Naive thymus-derived CD4-positive, alpha-beta T cell (primary cell): ENCODE measurements around the gene EPB41L3. TPM values are rescaled to one million over a fixed set of nuclear protein-coding genes. Genes with fewer than 3 reads are reported as not detected.

Source experiments
- ATAC-seq: fragments of 150-1000 bp; cut with Tn5 transposase; 2 replicates; pipeline ENCODE4 v1.10.0; 2021; ENCODE audit warnings: mild to moderate bottlenecking, moderate library complexity
- CTCF ChIA-PET: fragments of 350-600 bp; sonication (Branson Sonifier 250); formaldehyde crosslinking; loops from one replicate; lab custom pipeline; 2021; ENCODE audit warnings: antibody characterized with exemption; lab: Charles Lee
- POLR2A ChIA-PET: fragments of 350-600 bp; sonication (Branson Sonifier 250); formaldehyde crosslinking; loops from one replicate; lab custom pipeline; 2021; ENCODE audit warnings: antibody characterized with exemption, inconsistent platforms; lab: Charles Lee
- DNase-seq, 9 donors: peaks; one replicate each; pipeline versions ENCODE4 v3.0.0 to v3.0.0-alpha.2; 2020 to 2022; ENCODE audit warnings: mixed read lengths in 1 of 9
- H3K27ac ChIP-seq: one replicate; pipeline ENCODE4 v1.7.0; 2013; ENCODE audit warnings: mild to moderate bottlenecking, low read depth, low read length, moderate library complexity
- H3K27me3 ChIP-seq, 2 donors: one replicate each; pipeline ENCODE4 v1.7.0; 2013; ENCODE audit warnings: low read length in 2 of 2, mild to moderate bottlenecking in 2 of 2, moderate library complexity in 2 of 2; ENCODE audit not compliant: control insufficient read depth in 2 of 2, insufficient read depth in 2 of 2
- H3K36me3 ChIP-seq, 3 experiments: 1 replicate in 2 of 3; 2 replicates in 1 of 3; pipeline ENCODE4 v1.7.0; 2013; ENCODE audit warnings: low read length in 3 of 3, mild to moderate bottlenecking in 3 of 3, moderate library complexity in 1 of 3; ENCODE audit not compliant: insufficient read depth in 3 of 3, control insufficient read depth in 2 of 3
- H3K4me1 ChIP-seq, 2 donors: one replicate each; pipeline ENCODE4 v1.7.0; 2013; ENCODE audit warnings: low read length in 2 of 2, mild to moderate bottlenecking in 2 of 2, moderate library complexity in 1 of 2; ENCODE audit not compliant: control insufficient read depth in 2 of 2, insufficient read depth in 2 of 2
- H3K4me3 ChIP-seq: 2 replicates; pipeline ENCODE4 v1.7.0; 2013; ENCODE audit warnings: mild to moderate bottlenecking, low read length
- H3K9me3 ChIP-seq, 3 experiments: 1 replicate in 2 of 3; 2 replicates in 1 of 3; pipeline ENCODE4 v1.7.0; 2013; ENCODE audit warnings: low read length in 3 of 3; ENCODE audit not compliant: control insufficient read depth in 2 of 3
- H3K27ac Mint-ChIP-seq, 9 donors: one replicate each; pipeline ENCODE4 v1.8.0; 2020 to 2022; ENCODE audit warnings: mixed read lengths in 9 of 9, mild to moderate bottlenecking in 8 of 9, moderate library complexity in 5 of 9, inconsistent platforms in 2 of 9
- H3K27me3 Mint-ChIP-seq, 5 donors: one replicate each; pipeline ENCODE4 v1.8.0; 2021 to 2022; ENCODE audit warnings: mixed read lengths in 5 of 5, mild to moderate bottlenecking in 1 of 5
- H3K36me3 Mint-ChIP-seq, 5 donors: one replicate each; pipeline ENCODE4 v1.8.0; 2020 to 2022; ENCODE audit warnings: mixed read lengths in 5 of 5, mild to moderate bottlenecking in 3 of 5, inconsistent platforms in 1 of 5
- H3K4me1 Mint-ChIP-seq, 7 donors: one replicate each; pipeline ENCODE4 v1.8.0; 2020 to 2022; ENCODE audit warnings: mixed read lengths in 7 of 7, mild to moderate bottlenecking in 3 of 7, inconsistent platforms in 1 of 7
- H3K4me3 Mint-ChIP-seq, 10 donors: one replicate each; pipeline ENCODE4 v1.8.0; 2020 to 2022; ENCODE audit warnings: mild to moderate bottlenecking in 10 of 10, mixed read lengths in 10 of 10, moderate library complexity in 6 of 10, inconsistent platforms in 2 of 10
- H3K9me3 Mint-ChIP-seq, 11 donors: one replicate each; pipeline ENCODE4 v1.8.0; 2020 to 2022; ENCODE audit warnings: mixed read lengths in 11 of 11, mild to moderate bottlenecking in 4 of 11, inconsistent platforms in 1 of 11, moderate library complexity in 1 of 11
- intact Hi-C, 2 donors: fragments of 100-400 bp; cut with micrococcal nuclease; formaldehyde crosslinking; loops; one replicate each; pipeline ENCODE4 v1.15.1; 2023
- polyA plus RNA-seq, 2 donors: library from polyadenylated mRNA; unstranded; fragments of 300-500 nt; fragmentation: Illumina TruSeq; gene quantifications; one replicate each; pipeline ENCODE4 v1.2.3, GENCODE V29; 2021
- total RNA-seq, 6 experiments: library from RNA in 5 of 6; stranded (reverse) in 5 of 6; gene quantifications; 1 replicate in 5 of 6; 2 replicates in 1 of 6; pipeline ENCODE4 v1.2.3 and lab custom pipeline; 2021 to 2026

Gene EPB41L3
- total and polyA plus RNA-seq, 7 experiments from 2014 or later: 1.5 to 35.5 (median 12.5) TPM

DNA sequence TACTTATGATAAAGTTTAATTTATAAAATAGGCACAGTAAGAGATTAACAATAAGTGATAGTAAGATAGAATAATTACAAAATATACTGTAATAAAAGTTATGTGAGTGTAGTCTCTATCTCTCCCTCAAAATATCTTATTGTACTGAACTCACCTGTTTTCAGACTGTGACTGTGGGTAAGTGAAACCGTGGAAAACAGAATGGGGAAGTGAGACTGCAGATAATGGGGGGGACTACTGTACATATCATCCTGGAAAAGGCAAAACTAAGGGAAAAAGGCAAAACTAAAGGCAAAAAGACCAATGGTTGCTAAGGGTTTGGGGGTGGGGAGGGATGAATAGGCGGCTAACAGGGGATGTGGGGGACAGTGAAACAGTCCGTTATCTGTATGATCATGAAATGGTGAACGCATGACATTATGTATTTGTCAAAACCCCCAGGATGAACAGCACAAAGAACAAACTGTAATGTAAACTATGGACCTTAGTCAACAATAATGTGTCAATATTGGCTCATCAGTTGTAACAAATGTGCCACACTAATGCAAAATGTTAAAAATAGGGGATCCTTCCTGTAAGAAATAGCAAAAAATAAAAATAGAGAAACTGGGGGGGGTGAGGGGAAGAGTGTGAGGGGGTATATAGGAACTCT lies 93.8 kb downstream of the EPB41L3 start:
- Mint-ChIP-seq H3K4me1 (peaks cover 0 to 5% (median 0%) of the 10 kb centered on the region in 7 donors), H3K9me3 (no peaks in the 10 kb centered on the region), H3K27ac (no peak overlapping the region), H3K36me3 (peaks cover 0 to 3% (median 0%) of the 10 kb centered on the region in 5 donors), H3K4me3 (no peak overlapping the region), H3K27me3 (peaks cover 0 to 2% (median 0%) of the 10 kb centered on the region in 5 donors)
- H3K4me3 ChIP-seq: no peak overlapping the region
- ATAC-seq (no peak), DNase-seq (no peak)
- POLR2A ChIA-PET: no interaction called here
- H3K27me3 ChIP-seq: no peaks in the 10 kb centered on the region
- CTCF ChIA-PET: no interaction called here
- no peak overlapping the region for H3K27ac ChIP-seq
- H3K36me3 ChIP-seq: no peaks in the 10 kb centered on the region
- intact Hi-C loops: loop anchor here (10.0 kb wide), 2 partner anchors 155 to 185 kb away; partner anchors contain the start of gene ZBTB14 (in 1 of the 2)
- H3K9me3 ChIP-seq: no peaks in the 10 kb centered on the region
- H3K4me1 ChIP-seq: no peaks in the 10 kb centered on the region

DNA sequence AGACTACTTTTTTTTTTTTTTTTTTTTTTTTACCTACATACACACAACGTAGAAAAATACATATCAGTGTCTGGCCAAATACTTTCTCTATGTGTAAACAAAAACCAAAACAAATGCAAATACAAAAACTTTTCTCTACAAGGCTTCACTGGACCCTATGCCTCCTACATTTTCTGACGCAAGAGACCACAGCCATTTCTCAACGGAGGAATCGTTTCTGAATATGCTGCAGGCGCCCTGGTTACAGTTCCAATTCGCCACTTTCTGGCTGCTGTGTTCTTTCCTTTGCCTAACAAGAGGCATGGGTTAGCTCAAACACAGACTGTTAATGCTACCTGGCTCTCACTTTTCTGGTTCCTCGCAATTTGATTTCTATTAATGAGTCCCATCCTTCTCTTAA lies 96.4 kb downstream of the EPB41L3 start:
- Mint-ChIP-seq H3K9me3 (no peaks in the 10 kb centered on the region), H3K36me3 (peaks cover 0 to 7% (median 0%) of the 10 kb centered on the region in 5 donors), H3K27ac (no peak overlapping the region), H3K4me3 (no peak overlapping the region), H3K27me3 (no peaks in the 10 kb centered on the region), H3K4me1 (peaks cover 0 to 10% (median 0%) of the 10 kb centered on the region in 7 donors)
- no peaks in the 10 kb centered on the region for H3K36me3 ChIP-seq
- H3K9me3 ChIP-seq: no peaks in the 10 kb centered on the region
- POLR2A ChIA-PET: no interaction called here
- CTCF ChIA-PET: interaction anchor here (0.6 kb wide), 1 partner anchor 26 kb away, joined by 3 read pairs; no protein-coding TSS in a partner anchor
- H3K27ac ChIP-seq: no peak overlapping the region
- no peaks in the 10 kb centered on the region for H3K4me1 ChIP-seq
- H3K27me3 ChIP-seq: no peaks in the 10 kb centered on the region
- intact Hi-C loops: loop anchor here in 1 of 2 donors (2.0 kb wide), 1 partner anchor 345 kb away; no protein-coding TSS in a partner anchor
- no peak for DNase-seq
- no peak for ATAC-seq
- H3K4me3 ChIP-seq: no peak overlapping the region

DNA sequence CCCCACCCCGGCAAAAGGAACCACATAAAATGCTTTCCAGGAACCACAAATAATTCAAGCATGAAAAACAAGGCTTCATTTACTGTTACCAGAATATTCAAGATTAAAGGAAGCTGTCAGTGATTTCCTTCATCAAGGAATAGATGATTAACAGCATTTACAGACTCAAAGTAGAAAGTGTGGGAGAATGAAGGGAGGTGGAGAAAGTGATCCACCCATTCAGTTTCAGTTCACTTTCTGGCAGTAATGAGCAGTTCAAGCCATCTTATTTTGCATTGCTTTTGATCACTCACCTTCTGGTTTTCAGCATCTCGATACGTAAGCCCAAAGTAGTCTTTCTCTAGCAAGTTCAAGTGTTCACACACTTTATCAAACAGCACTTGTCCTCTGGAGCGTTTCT lies 99.0 kb downstream of the EPB41L3 start:
- ChIA-PET CTCF (no interaction called here), POLR2A (no interaction called here)
- no peaks in the 10 kb centered on the region for H3K9me3 ChIP-seq
- no peaks in the 10 kb centered on the region for H3K4me1 ChIP-seq
- no peaks in the 10 kb centered on the region for H3K36me3 ChIP-seq
- H3K27ac Mint-ChIP-seq: no peak overlapping the region
- no peak overlapping the region for H3K27ac ChIP-seq
- intact Hi-C loops: loop anchor here in 1 of 2 donors (1.0 kb wide), 1 partner anchor 372 kb away; no protein-coding TSS in a partner anchor
- H3K36me3 Mint-ChIP-seq: peaks cover 0 to 4% (median 0%) of the 10 kb centered on the region in 5 donors
- H3K4me1 Mint-ChIP-seq: peaks cover 0 to 10% (median 0%) of the 10 kb centered on the region in 7 donors
- no peak for DNase-seq
- no peak overlapping the region for H3K4me3 ChIP-seq
- no peaks in the 10 kb centered on the region for H3K27me3 ChIP-seq
- no peak overlapping the region for H3K4me3 Mint-ChIP-seq
- no peak for ATAC-seq
- H3K27me3 Mint-ChIP-seq: no peaks in the 10 kb centered on the region
- H3K9me3 Mint-ChIP-seq: no peaks in the 10 kb centered on the region

DNA sequence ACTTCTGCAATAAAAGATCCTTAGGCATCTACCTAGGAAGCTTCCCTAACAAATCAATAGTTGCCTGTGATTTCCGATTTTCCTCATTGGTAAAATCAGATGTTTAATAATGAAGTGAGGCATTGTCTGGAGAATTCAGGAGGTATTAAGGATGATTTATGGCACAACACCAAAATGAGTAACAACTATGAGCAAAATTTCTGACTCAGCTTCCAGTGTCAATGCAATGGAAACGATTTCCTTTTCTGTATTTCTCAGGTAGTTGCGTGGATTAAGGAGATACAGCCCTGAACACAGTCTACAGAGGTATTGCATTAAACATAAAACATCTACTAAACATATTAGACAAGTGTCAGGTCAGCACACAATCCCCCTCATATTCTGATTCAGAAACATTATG lies 99.5 kb downstream of the EPB41L3 start:
- H3K27ac ChIP-seq: no peak overlapping the region
- Mint-ChIP-seq H3K4me3 (no peak overlapping the region), H3K27ac (no peak overlapping the region), H3K9me3 (no peaks in the 10 kb centered on the region), H3K36me3 (peaks cover 0 to 4% (median 0%) of the 10 kb centered on the region in 5 donors), H3K27me3 (no peaks in the 10 kb centered on the region), H3K4me1 (peaks cover 0 to 10% (median 0%) of the 10 kb centered on the region in 7 donors)
- ChIA-PET CTCF (no interaction called here), POLR2A (no interaction called here)
- no peak overlapping the region for H3K4me3 ChIP-seq
- no peak for DNase-seq
- no peaks in the 10 kb centered on the region for H3K4me1 ChIP-seq
- H3K27me3 ChIP-seq: no peaks in the 10 kb centered on the region
- no peaks in the 10 kb centered on the region for H3K36me3 ChIP-seq
- no peaks in the 10 kb centered on the region for H3K9me3 ChIP-seq
- intact Hi-C loops: no loop called here
- no peak for ATAC-seq

DNA sequence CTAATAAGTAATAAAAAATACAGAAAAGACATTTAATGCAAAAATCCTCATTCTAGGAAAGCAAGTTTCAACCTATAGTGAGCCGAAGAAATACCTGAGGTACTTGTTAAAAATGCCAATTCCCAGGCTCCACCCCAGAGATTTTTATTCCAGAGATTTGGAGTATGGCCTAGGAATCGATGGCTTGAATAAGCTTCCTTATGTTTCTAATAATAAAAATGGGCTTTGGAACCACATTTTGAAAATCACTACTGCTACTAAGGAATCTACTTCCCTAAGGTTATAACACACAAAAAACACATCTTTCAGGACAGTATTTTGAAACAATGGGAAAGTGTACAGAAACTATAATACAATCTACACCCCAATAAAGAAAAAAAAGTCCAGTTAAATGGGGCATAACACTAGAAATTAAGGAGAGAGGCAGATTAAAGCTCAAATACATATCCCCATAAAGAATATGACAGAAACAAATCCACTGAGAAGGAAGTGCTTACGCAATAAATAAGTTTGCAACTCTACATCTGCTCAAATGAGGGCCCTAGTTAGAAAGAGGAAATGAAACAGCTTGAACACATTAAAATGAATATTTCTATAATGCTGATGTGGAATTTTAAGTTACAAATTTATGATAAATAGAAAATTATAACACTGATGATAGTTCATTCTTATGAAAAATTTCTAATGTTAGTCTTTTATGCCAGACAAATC lies 103.7 kb downstream of the EPB41L3 start:
- CTCF ChIA-PET: no interaction called here
- Mint-ChIP-seq H3K4me3 (no peak overlapping the region), H3K4me1 (peaks cover 0 to 7% (median 0%) of the 10 kb centered on the region in 7 donors), H3K9me3 (no peaks in the 10 kb centered on the region), H3K27me3 (no peaks in the 10 kb centered on the region), H3K27ac (no peak overlapping the region), H3K36me3 (peaks cover 0 to 7% (median 0%) of the 10 kb centered on the region in 5 donors)
- H3K4me1 ChIP-seq: no peaks in the 10 kb centered on the region
- H3K27me3 ChIP-seq: no peaks in the 10 kb centered on the region
- no peaks in the 10 kb centered on the region for H3K36me3 ChIP-seq
- ATAC-seq (peak; percentile 60), DNase-seq (no peak)
- POLR2A ChIA-PET: no interaction called here
- intact Hi-C loops: no loop called here
- no peaks in the 10 kb centered on the region for H3K9me3 ChIP-seq
- H3K4me3 ChIP-seq: no peak overlapping the region
- H3K27ac ChIP-seq: no peak overlapping the region

DNA sequence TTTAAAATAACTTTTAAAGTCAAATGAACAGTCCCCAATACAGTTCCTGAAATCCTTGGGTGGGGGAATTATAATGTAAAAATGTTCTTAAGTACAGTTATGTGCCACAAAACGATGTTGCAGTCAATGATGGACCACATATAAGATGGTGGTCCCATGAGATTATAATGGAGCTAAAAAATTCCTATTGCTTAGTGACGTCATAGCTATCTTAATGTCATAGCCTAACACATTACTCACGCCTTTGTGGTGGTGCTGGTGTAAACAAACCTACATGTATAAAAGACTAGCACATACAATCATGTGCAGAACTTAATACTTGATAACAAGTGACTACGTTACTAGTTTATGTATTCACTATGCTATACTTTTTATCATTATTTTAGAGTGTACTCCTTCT lies 109.4 kb downstream of the EPB41L3 start:
- Histone ChIP-seq H3K4me3 (no peak overlapping the region), H3K9me3 (no peaks in the 10 kb centered on the region), H3K36me3 (no peaks in the 10 kb centered on the region), H3K27ac (no peak overlapping the region), H3K4me1 (no peaks in the 10 kb centered on the region), H3K27me3 (no peaks in the 10 kb centered on the region)
- H3K27me3 Mint-ChIP-seq: no peaks in the 10 kb centered on the region
- ChIA-PET CTCF (no interaction called here), POLR2A (interaction anchor here (0.6 kb wide), 1 partner anchor 134 kb away, joined by 3 read pairs; no protein-coding TSS in a partner anchor)
- no peaks in the 10 kb centered on the region for H3K9me3 Mint-ChIP-seq
- no peak for DNase-seq
- no peak for ATAC-seq
- H3K36me3 Mint-ChIP-seq: peaks cover 0 to 5% (median 3%) of the 10 kb centered on the region in 5 donors
- H3K4me1 Mint-ChIP-seq: no peaks in the 10 kb centered on the region
- H3K4me3 Mint-ChIP-seq: no peak overlapping the region
- intact Hi-C loops: no loop called here
- H3K27ac Mint-ChIP-seq: no peak overlapping the region
